ENCODE results near the gene C20orf141.
A peak's percentile ranks its signal among the peaks of the same experiment; 100 is the strongest.
"Not testable (repeated sequence)": the region's sequence is repeated elsewhere in the genome, so short reads cannot be mapped to it uniquely, and the experiment has no call there.

Gene C20orf141

DNA sequence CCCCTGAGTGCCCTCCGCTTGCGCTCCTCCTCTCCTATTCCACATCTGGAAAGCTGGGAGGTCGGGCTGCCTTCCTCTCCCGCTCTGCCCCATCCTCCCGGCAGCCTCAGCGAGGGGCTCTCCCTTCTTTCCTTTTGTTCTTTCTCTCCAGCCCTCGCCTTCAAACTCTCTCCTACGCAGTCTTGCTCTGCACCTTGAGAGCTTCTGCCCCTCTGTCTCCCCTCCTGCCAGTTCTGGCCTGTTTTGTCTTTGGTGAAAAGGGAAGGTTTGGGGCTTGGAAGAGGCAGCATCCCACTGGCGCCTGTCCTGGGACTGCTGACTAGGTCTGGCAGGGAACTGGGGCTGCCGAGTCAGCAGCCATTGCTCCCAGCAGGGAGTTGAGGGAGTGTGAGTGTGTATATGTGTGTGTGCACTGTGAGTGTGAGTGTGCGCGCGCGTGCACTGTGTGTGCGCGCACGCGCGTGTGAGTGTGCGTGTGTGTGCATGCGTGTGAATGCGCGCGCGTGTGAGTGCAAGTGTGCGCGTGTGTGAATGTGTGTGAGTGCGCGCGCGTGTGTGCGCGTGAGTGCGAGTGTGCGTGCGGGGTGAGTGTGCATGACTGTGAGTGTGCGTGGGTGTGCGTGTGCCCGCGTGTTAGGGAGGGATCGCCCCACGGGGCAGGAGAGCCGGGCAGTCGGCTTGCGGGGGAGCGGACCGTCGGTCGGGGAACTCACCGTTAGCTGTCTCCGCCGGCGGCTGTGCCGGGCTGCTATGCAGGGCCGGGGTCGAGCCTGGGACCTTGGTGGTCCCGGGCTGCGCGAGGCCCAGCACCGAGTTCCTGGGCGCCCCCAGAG lies 14.9 kb upstream of the C20orf141 start:
- DNase-seq: peak; percentile 56

DNA sequence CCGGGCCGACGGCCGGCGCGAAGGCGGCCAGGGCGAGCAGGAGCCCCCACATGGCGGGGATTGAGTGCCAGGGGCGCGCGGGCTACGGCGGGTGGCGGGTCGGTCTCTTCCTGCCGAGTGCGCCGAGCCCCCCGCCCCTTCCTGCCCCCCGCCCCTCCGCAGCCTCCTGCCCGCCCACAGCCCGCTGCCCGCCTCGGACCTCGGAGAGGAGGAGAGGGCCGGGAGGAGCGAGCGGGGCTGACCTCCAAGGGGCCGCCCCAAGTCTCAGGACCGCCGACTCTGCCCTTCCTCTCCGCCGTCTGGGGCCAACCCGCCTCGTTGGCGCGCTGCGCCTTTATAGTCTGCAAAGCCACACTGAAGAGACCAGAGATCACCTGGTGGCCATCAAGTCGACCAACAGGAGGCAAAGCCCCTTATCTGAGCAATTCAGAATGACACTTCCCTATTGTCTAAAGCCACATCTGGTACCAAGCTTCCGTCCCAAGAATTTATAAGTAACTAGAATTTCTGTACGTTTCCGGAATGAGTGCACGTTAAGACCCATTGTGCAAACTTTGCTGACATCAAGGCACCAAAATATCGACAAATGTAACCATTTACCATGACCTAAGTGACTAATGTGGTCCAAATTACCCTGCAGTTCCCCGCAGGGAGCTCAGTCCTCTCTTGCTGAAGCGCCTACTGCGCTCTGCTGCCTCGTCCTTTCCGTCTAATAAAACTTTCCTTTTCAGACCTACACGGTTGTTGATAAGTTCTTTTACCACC lies 14.1 kb upstream of the C20orf141 start, which contains the start of gene CPXM1:
CPXM1 (minus strand) TSS at position 107 of the 765 bp plus-strand sequence; CDS start at position 52, 55 bp downstream.
- DNase-seq: peak; percentile 83

DNA sequence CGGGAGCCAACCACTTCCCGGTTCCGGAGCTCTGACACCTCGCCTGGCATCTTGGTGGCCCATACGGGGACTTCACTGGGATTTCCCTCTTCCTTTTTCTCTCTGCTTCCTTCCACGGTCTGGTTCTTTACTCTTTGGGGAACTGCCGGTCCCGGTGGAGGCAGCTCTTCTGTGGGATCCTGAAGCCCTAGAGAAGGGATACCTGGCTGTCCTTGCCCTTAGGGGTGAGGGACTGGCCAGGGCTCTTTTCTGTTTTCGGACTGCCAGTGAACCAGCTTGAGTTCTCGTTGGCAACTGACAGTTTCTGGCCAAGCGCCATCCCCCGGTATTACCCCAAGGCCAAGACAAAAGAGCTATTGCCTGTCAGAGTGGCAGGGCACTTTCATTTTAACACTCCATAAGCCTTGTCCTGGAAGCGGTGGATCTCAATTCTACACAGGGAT lies 13.5 kb upstream of the C20orf141 start:
- peak; percentile 36 for DNase-seq

DNA sequence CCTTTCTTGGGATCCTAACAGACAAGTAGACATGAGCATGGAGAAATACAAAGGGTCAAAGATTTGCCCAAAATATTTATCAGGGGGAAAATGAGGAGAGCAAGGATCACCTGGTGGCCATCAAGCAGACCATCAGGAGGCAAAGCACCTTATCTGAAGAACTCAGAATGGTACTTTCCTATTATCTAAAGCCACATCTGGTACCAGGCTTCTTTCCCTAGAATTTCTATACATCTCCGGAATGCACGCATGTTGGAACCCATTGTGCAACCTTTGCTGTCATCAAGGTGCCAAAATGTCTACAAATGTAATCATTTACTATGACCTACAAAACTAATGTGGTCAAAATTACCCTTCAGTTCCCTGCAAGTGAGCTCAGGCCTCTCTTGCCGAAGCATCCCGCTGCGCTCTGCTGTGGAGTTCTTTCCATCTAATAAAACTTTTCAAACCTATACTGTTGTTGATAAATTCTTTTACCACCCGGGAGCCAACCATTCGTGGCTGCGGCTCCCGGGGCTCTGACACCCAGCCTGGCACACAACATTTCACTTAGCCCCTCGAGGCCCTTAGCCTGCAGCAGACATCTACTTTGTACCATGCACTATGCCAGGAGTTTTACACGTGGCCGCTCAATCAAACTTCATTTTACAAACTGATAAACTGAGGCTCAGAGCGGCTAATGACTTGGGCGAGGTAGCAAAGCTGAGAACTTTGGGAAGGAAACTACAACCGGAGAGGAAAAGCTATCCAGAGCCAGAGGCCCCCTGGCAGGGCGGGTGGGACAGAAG lies 10.6 kb upstream of the C20orf141 start:
- no peak for DNase-seq

DNA sequence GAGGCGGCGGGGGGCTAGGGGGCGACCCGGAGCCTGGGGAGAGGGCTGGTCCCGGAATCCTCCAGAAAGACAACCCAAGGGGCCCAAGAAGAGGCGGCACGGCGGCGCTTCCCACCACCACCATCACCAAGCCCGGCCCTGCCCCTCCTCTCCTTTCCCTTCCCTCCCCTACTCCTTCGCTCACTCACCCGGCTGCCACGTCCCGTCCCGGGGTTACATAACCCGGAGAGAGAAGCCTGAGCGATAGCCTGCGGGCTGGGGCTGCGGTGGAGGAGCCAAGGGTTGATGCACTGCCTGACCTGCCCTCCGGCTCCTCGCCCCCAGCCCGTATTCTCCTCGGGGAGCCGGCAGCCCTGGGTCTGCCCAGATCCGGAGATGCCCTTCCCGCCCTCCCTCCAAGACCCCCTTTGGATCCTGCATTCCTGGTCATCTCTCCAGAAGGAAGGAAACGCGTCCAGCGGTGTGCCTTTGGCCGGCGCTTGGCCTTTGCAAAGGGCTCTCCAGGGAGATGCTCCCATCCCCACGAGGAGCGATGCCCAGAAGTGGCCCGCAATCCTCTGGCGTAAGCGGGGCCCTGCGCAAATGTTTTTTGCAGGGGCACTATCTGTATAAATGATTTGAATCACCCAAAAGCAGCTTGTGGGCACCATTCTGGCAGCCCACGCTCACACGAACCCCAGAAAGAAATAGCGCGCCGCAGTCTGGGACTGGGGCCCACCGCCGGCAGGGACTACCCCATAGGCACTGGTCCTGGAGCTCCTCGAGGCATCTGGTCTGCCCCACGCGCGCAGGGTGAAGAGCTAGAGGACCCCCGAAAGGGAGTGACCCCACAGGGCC lies 9.7 kb upstream of the C20orf141 start:
- DNase-seq: no peak

DNA sequence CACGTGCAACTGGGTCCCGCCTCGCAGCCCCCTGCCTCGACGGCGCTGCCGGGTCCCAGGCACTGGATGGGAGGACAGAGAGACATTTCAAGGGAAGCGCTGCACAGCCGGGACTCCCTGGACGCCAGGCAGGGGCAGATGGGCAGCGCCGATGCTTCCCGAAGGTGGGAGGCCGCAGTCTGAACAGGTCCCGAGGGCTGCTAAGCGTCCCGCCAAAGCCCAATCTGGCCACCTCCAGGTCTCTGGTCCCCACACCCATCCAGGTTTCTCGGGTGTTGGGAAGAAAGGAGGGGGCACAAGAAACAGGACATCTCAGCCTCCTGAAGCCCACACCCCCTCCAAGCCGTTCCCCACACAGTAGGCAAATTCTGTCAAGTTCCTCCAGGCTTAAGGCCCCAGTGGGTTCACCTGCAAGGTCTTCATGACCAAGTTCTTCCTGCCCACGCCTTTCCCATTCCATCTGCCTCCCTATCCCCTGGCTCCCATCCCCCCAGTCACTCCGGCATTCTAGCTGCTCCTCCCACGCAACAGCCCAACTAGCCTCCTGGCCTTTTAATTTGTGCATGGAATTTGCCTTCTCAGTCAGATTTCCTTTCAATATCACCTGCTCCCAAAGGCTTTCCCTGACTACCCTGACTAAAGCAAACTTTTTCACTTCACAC lies 9.0 kb upstream of the C20orf141 start:
- no peak for DNase-seq

DNA sequence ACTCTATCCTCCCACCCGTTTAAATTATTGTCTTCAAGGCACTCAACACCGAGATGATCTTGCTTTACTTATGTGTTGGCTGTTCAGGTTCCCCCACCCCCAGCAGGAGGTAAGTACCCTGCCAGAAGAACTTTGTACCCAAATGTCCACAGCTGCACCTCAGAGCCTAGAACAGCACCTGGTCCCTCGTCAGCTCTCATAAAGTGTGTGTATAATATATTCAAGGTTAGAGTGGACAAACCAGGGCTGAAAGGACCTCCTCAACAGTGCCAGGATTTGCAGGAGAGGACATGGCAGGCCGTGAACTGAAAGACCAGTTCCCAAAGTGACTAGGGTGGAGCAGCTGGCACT lies 8.5 kb upstream of the C20orf141 start:
- DNase-seq: no peak

DNA sequence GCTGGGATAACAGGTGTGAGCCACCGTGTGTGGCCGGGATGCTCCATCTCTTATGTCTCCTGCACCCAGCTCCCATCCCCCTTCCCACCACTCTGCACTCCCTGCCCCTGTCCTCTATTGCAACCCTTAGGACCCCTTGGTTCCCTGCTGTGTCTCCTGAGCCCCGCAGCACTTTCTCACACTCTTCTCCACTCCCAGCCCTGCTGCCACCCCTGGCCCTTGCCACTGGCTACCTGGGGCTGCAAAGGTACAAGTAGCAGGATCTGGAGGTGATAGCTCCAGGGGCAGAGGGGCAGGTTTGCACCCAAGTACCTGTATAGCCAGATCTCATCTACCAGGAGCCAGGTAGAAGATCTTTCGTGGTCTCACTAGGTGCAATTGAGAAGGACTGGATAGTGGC lies 7.8 kb upstream of the C20orf141 start:
- DNase-seq: no peak

DNA sequence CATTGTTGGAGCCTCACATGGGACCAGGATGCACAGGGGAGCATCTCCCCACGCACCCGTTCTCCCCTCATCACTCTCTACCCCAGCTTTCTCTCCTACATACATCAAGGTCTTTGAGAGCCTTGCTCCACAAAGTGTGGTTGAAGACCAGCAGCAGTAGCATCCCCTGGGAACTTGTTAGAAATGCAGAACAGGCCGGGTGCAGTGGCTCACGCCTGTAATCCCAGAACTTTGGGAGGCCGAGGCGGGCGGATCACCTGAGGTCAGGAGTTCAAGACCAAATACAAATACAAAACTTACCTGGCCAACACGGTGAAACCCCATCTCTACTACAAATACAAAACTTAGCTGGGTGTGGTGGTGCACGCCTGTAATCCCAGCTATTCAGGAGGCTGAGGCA lies 6.9 kb upstream of the C20orf141 start:
- not testable (repeated sequence) for DNase-seq

DNA sequence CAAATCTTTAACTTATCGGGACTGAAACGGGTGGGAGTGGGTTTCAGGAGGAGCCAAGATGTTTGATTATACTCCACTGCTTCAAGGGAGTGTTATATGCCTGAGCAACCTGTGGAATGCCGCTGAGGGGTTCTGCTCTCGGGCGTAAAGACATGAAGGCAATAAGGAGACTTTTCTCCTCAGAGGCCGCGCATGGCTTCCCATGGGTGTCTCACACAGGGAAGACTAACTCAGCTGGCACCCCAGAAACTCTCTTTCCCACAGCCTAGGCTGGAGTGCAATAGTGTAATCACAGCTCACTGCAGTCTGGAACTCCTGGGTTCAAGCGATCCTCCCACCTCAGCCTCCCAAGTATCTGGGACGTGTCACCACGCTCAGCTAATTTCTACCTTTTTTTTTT lies 5.1 kb upstream of the C20orf141 start:
- DNase-seq: no peak

DNA sequence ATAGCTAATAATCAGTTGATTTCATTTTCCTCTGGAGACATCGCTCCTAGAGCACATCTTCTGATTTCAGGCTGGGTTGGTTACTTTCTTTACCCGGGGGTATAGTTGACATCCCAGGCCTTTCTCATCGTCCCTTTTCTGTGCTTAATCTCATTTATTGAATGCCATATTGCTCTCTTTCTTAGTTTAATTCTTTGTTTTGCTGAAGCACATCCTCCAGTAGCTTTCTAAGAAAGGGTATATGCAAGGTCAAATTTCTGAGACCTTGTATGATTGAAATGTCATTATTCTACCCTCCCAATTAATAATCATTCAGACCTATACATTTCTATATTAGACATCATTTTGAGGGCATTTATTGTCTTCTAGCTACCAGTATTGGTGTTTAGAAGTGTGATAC lies 2.6 kb upstream of the C20orf141 start:
- DNase-seq: no peak

DNA sequence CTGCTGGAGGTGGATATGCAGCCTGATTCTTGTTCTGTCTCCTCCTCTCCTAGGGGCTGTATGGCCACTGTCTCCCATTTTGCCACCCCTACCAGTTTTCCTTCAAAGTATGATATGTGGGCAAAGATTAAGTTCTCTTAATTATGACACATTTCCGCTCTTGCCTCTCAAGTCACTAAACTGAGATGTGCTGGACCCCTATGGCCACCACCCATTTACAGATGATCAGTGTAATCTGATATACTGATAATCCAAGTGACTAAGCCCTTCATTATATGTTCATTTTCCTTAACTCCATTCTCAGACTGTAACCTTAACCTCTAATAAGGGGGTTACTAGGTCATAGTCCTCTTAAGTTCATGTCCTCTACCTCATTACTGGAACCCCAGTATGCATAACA lies 711 bp upstream of the C20orf141 start:
- DNase-seq: no peak

DNA sequence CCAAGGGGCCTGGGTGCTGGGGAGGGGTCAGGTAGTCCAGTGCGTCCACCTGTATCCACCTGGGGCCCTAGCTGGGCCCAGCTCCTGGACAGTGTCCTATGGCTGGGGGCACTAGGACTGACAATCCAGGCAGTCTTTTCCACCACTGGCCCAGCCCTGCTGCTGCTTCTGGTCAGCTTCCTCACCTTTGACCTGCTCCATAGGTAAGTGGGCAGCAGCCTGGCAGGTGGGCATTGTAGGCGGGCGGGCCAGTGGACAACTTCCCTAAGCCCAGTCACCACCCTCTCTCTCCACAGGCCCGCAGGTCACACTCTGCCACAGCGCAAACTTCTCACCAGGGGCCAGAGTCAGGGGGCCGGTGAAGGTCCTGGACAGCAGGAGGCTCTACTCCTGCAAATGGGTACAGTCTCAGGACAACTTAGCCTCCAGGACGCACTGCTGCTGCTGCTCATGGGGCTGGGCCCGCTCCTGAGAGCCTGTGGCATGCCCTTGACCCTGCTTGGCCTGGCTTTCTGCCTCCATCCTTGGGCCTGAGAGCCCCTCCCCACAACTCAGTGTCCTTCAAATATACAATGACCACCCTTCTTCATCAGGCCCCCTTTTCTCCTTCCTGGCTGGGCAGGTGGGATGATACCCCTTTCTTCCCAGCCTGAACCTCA lies 584 bp downstream of the C20orf141 start:
- DNase-seq: no peak

DNA sequence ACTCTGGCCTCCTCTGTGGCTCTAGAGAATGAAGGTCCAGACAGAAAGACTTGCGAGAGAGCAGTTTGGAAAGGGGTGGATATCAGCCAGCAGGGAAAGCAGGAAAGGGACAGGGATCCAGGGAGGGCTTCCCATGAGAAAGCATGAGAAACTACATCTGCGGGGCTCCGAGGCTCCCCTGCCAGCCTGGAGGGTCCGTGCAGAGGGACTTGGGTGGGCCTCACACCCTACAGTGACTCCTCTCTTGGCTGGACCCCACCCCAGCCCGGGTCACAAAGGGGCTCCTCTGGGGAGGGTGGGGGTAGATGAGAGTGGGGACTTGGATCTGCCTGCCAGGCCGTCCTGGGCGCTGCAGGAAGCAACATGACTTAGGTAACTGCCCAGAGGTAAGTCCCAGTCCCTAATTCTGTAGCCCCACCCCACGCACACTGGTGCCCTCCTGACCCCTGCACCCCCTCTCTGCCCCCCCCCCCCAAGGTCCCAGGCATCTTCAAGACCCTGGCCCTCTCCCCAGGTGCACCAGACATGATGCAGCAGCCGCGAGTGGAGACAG lies 1.3 kb downstream of the C20orf141 start, which contains the start of gene TMEM239:
TMEM239 (plus strand) TSS at position 335 of the 553 bp plus-strand sequence; CDS start at position 526, 191 bp downstream.
- DNase-seq: no peak

DNA sequence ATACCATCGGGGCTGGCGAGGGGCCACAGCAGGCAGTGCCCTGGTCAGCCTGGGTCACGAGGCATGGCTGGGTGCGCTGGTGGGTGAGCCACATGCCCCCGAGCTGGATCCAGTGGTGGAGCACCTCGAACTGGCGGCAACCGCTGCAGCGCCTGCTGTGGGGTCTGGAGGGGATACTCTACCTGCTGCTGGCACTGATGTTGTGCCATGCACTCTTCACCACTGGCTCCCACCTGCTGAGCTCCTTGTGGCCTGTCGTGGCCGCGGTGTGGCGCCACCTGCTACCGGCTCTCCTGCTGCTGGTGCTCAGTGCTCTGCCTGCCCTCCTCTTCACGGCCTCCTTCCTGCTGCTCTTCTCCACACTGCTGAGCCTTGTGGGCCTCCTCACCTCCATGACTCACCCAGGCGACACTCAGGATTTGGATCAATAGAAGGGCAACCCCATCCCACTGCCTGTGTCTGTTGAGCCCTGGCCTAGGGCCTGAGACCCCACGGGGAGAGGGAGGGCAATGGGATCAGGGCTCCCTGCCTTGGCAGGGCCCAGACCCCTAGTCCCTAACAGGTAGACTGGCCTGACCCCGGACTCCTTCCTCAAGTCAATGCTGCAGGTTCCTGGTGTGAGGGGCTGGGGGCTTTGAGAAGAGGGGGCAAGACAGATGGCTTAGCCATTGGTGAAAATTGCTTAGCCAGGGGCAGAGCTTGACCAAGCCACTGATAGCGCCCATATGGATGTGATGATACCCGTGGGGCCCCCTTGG lies 2.0 kb downstream of the C20orf141 start:
- no peak for DNase-seq

DNA sequence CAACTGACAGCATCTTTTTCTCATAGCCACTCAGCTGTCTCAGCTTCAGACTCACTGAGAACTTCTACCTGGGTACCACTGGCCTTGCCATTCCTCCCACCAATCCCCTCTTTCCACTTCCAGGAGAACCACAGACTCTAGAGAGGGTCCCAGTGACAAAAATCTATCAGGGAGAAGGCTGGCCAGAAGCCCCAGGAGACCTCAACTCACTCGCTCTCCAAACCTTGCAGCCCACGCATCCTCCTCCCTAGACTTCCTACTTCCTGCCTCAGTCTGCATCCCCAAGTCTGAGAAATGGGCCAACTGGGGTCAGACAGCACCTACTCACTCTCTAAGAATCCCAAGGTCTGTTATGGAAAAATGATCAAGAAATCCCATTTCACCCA lies 2.5 kb downstream of the C20orf141 start:
- DNase-seq: no peak

DNA sequence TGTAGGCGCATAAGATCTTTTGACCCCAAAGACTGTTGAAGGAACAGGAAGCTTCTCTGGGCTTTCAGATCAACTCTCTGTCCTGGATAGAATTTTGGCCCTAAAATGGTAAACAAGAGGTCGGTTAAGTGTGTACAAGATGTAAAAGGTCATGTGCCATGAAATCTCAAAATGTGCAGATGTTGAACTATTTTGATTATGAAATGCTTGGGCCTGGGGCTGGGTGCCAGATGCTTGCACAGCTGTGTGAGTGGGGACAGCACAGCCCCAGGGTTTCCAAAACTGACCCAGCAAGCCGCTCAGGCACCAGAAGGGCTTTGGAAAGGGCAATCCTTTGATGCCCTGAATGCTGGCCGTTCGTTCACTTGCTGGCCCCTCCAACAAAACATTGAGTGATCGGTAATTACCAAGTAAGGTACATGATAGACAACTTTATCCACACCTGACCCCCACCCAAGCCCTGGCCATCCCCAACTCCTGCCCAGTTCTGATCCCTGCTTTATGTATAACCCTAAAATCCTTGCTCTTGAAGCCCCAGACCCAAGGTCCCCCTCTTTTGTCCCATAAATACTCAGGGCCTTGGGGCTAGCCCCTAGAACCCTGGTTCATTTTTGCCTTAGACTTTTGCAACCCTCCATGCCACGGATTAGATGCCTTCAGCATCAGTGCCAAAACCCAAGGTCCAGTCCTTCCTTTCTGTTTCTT lies 3.3 kb downstream of the C20orf141 start:
- no peak for DNase-seq

DNA sequence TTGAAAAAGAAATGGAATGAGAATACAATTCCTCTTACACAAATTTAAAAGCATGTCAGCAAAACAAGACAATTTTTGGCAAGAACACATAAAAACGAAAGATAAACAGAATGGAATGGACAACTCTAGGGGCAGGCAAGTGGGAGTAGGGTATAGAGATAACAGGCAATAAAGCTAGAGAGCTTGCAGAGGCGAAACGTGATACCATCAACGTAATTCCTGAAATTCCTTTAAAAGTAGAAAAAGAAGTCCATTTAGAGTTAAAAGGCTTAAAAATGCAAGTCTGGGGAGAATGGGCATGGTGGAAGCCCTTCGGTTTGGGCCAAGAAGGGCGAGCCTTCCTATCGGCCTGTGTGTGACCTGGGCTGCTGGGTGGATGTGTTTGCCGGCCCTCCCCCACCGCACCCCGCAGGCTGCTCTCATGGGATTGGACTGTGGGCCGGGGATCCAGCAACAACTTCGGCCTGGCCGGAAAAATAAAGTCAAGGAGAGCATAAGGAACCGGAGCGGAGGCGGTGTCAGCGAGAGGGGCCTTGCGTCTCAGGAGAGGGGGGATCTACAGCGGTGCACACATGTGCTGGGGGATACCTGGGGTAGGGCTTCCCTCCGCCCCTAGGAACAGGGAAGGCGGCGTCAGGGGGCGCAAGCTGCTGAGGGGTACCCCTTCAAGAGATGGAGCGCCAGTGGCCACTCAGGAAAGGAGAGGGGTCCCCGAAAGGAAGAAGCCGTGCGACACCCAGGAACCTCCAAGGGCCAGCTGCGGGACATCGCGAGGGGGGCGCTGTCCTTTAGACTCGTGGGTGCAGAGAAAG lies 5.5 kb downstream of the C20orf141 start:
- DNase-seq: no peak
